PFSK-1 (cell line): Measurements from ENCODE around the gene TMEM131.

Experiments
- FOXP2 ChIP-seq: optimal IDR thresholded peaks from 2 replicates; pipeline ENCODE3; 2011; ENCODE audit warnings: borderline replicate concordance, control low read depth, inconsistent platforms; ENCODE audit not compliant: insufficient read depth; ENCODE audit errors: extremely low read length, extremely low read depth
- POLR2AphosphoS5 ChIP-seq: IDR thresholded peaks from 2 replicates; pipeline ENCODE4 v1.6.1; 2012; ENCODE audit warnings: low read depth, mild to moderate bottlenecking, control low read depth, low read length, moderate library complexity
- TAF1 ChIP-seq: IDR thresholded peaks from 2 replicates; pipeline ENCODE4 v1.6.1; 2012; ENCODE audit warnings: low read length, control low read depth, borderline replicate concordance; ENCODE audit not compliant: insufficient read depth

DNA sequence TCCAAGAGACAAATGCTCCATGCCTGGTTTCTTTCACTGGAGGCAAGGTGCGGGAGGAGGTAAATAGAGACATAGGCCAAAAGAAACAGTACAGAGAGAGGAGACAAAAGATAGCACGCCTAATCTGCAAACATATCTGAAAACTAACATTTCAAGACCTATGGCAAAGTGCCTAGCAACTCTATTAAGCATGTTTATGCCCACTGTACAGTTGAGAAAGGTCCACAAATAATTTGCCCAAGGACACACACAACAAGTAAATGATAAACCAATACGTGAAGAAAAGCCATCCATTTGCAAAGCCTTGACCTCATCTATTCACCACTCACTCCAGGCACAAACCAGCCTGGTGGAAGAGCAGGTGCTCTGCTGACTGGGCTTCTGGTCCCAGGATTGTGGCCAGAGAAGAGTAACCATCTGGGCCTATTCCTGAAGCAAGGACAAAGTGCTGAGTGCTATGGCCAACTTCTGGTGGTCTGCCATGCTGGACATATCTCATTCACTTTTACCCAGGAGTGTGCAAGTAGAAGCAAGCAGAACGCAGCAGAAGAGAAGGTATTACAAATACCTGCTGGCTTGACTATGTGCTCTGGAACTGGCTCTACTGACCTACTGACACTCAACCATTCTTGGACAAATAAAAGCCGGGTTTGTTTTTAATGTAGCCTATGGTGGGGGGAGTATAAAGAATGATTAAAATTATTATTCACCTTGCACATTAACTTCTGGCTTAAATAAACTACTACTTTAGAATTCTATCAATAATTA lies 25.3 kb downstream of the TMEM131 start:
- TF ChIP-seq POLR2AphosphoS5 (no peak), TAF1 (no peak), FOXP2 (no peak)
